SU-DHL-6 (cell line): ENCODE measurements around the gene TNNI3K.
A peak's percentile ranks its signal among the peaks of the same experiment; 100 is the strongest.

ENCODE experiments used
- H2AFZ ChIP-seq: fragments of 200-600 bp; sonication (generic); 2 replicates; pipeline ENCODE4 v1.6.1; 2014; ENCODE audit warnings: low read depth, mild to moderate bottlenecking, moderate library complexity, mixed read lengths, antibody characterized with exemption, low read length; ENCODE audit not compliant: severe bottlenecking
- H3F3A ChIP-seq: fragments of 200-600 bp; shearing (Covaris generic); 2 replicates; pipeline ENCODE4 v1.6.0; 2016; ENCODE audit warnings: antibody characterized with exemption, mild to moderate bottlenecking; ENCODE audit not compliant: insufficient read depth
- H3K27ac ChIP-seq: fragments of 200-600 bp; sonication (generic); 2 replicates; pipeline ENCODE4 v1.5.1; 2016; ENCODE audit warnings: low read depth, mild to moderate bottlenecking, low read length, moderate library complexity, mixed read lengths
- H3K27me3 ChIP-seq: fragments of 200-600 bp; sonication (generic), shearing (Covaris generic); 2 replicates; pipeline ENCODE4 v1.6.0; 2014; ENCODE audit warnings: mild to moderate bottlenecking, low read length
- H3K36me3 ChIP-seq: fragments of 200-600 bp; sonication (generic); 2 replicates; pipeline ENCODE4 v1.6.1; 2014; ENCODE audit warnings: mild to moderate bottlenecking, low read length, mixed read lengths
- H3K4me2 ChIP-seq: fragments of 300-600, 200-600 bp; shearing (Covaris generic), sonication (generic); 2 replicates; pipeline ENCODE4 v1.6.0; 2014; ENCODE audit warnings: low read length, low read depth, mild to moderate bottlenecking; ENCODE audit not compliant: poor library complexity, severe bottlenecking
- H3K4me3 ChIP-seq: fragments of 200-600 bp; sonication (generic); 2 replicates; pipeline ENCODE4 v1.5.1; 2014; ENCODE audit warnings: antibody characterized with exemption, low read length, mild to moderate bottlenecking, mixed read lengths; ENCODE audit not compliant: insufficient read depth, poor library complexity, severe bottlenecking
- H3K79me2 ChIP-seq: fragments of 200-600 bp; sonication (generic); 2 replicates; pipeline ENCODE4 v1.6.1; 2014; ENCODE audit warnings: mild to moderate bottlenecking, low read length, moderate library complexity; ENCODE audit not compliant: insufficient read depth
- H3K9ac ChIP-seq: fragments of 200-600 bp; sonication (generic); 2 replicates; pipeline ENCODE4 v1.7.0; 2014; ENCODE audit warnings: mild to moderate bottlenecking, low read length
- H3K9me2 ChIP-seq: fragments of 200-600 bp; sonication (generic); replicated peaks from 2 replicates; pipeline ENCODE4 v1.6.1; 2014; ENCODE audit warnings: low read length; ENCODE audit not compliant: insufficient read depth
- H3K9me3 ChIP-seq: fragments of 200-600 bp; sonication (generic); 2 replicates; pipeline ENCODE4 v1.6.1; 2014; ENCODE audit warnings: low read length, mixed read lengths; ENCODE audit not compliant: insufficient read depth
- H4K20me1 ChIP-seq: fragments of 200-600 bp; sonication (generic); 2 replicates; pipeline ENCODE4 v1.6.1; 2014; ENCODE audit warnings: low read depth, mild to moderate bottlenecking, antibody characterized with exemption, low read length, moderate library complexity, mixed read lengths
- CTCF ChIP-seq: fragments of 200-600 bp; sonication (generic); IDR thresholded peaks from one replicate; pipeline ENCODE4 v1.5.1; 2017; ENCODE audit warnings: antibody characterized with exemption, mild to moderate bottlenecking, low read length, moderate library complexity; ENCODE audit not compliant: insufficient read depth, poor library complexity, severe bottlenecking
- EZH2phosphoT487 ChIP-seq: fragments of 200-600 bp; sonication (generic), shearing (Covaris generic); conservative IDR thresholded peaks from 2 replicates; pipeline ENCODE4 v1.6.1; 2018; ENCODE audit warnings: mild to moderate bottlenecking, antibody characterized with exemption, low read length, moderate library complexity, mixed read lengths

TNNI3K gene

GRCh38 chr1:74197255-74197654, 37.9 kb upstream of the TNNI3K start:
- H4K20me1 ChIP-seq, result no peaks in the 10 kb centered on the region
- peak overlapping the region; percentile 65 for H3K9ac ChIP-seq
- no peaks in the 10 kb centered on the region for H3K79me2 ChIP-seq
- H2AFZ ChIP-seq, result no peak overlapping the region
- H3K9me3 ChIP-seq, result no peaks in the 10 kb centered on the region
- TF ChIP-seq CTCF, result no peak
- no peak for TF ChIP-seq EZH2phosphoT487
- no peak overlapping the region for H3K27ac ChIP-seq
- no peaks in the 10 kb centered on the region for H3K9me2 ChIP-seq
- peak overlapping the region; percentile 73 for H3K4me3 ChIP-seq
- H3F3A ChIP-seq, result no peaks in the 10 kb centered on the region; the same call in 1 of the 2 replicates
- H3K27me3 ChIP-seq, result no peaks in the 10 kb centered on the region
- H3K36me3 ChIP-seq, result no peaks in the 10 kb centered on the region
- H3K4me2 ChIP-seq, result peak overlapping the region; percentile 67

- no peak for TF ChIP-seq EZH2phosphoT487
- no peak for TF ChIP-seq CTCF
- no peaks in the 10 kb centered on the region; the same call in 1 of the 2 replicates for H3F3A ChIP-seq
- no peaks in the 10 kb centered on the region for H3K36me3 ChIP-seq
- peak within 1 kb of the TSS; percentile 78 for H3K4me2 ChIP-seq
- H3K27me3 ChIP-seq, result no peaks in the 10 kb centered on the region
- peak within 1 kb of the TSS; percentile 66 for H3K27ac ChIP-seq
- no peaks in the 10 kb centered on the region for H4K20me1 ChIP-seq
- H3K9me2 ChIP-seq, result no peaks in the 10 kb centered on the region
- H3K79me2 ChIP-seq, result no peaks in the 10 kb centered on the region
- H3K9me3 ChIP-seq, result no peaks in the 10 kb centered on the region
- H3K4me3 ChIP-seq, result peak within 1 kb of the TSS; percentile 73
- peak within 1 kb of the TSS; percentile 65 for H3K9ac ChIP-seq
- peak within 1 kb of the TSS; percentile 90 for H2AFZ ChIP-seq
These were observed 37.3 kb upstream of the TNNI3K start, which contains the start of the genes FPGT and LRRIQ3 for GRCh38 chr1:74197657-74198552. Gene FPGT, plus strand, starts transcription at chr1:74198242. Its CDS starts 37 bp downstream, at chr1:74198279. Gene LRRIQ3, minus strand, starts transcription at chr1:74198176. Its CDS starts 14,492 bp downstream, at chr1:74183684.

GRCh38 chr1:74199504-74199903, 35.7 kb upstream of the TNNI3K start:
- peak overlapping the region; percentile 76 for H2AFZ ChIP-seq
- H3K9me3 ChIP-seq, result no peaks in the 10 kb centered on the region
- H3K9me2 ChIP-seq, result no peaks in the 10 kb centered on the region
- no peaks in the 10 kb centered on the region for H3K79me2 ChIP-seq
- H3K27ac ChIP-seq, result no peak overlapping the region
- no peak overlapping the region; the same call in 1 of the 2 replicates for H3K9ac ChIP-seq
- no peaks in the 10 kb centered on the region for H4K20me1 ChIP-seq
- peak overlapping the region; percentile 78 for H3K4me2 ChIP-seq
- no peaks in the 10 kb centered on the region for H3K27me3 ChIP-seq
- no peaks in the 10 kb centered on the region; the same call in 1 of the 2 replicates for H3F3A ChIP-seq
- H3K36me3 ChIP-seq, result no peaks in the 10 kb centered on the region
- peak overlapping the region; percentile 73 for H3K4me3 ChIP-seq
- TF ChIP-seq CTCF (no peak), EZH2phosphoT487 (no peak)
